K562 treated with DMSO at 1 percent for 48 hours (cell line): ENCODE data around the gene CFAP100. TPM values are rescaled to one million over a fixed set of nuclear protein-coding genes. Genes with fewer than 3 reads are reported as not detected.

ENCODE experiments used
- total RNA-seq: library from RNA; unstranded; fragments of 300-600 nt; gene quantifications from 2 replicates; pipeline ENCODE4 v1.2.3, GENCODE V29; 2022; ENCODE audit warnings: low replicate concordance; ENCODE audit errors: extremely low read depth

Gene CFAP100
- not detected in 2 replicates for total RNA-seq

GRCh38 chr3:126394179-126394976 is at the start of gene CFAP100:
TSS of gene CFAP100 (plus strand) at chr3:126394909. CDS start at chr3:126396001, 1,092 bp downstream.

GRCh38 chr3:126357295-126358037 is 37.2 kb upstream of the CFAP100 start, which contains the start of gene KLF15:
TSS of gene KLF15 (minus strand) at chr3:126357408. CDS start at chr3:126352922, 4,486 bp downstream.

GRCh38 chr3:126475413-126476114 is 80.9 kb downstream of the CFAP100 start, which contains the start of gene ZXDC:
TSS of gene ZXDC (minus strand) at chr3:126475891. CDS start at chr3:126475865, 26 bp downstream.

Other genes starting within 250 kb of the CFAP100 start
- gene ALDH1L1, start 214.3 kb upstream of the CFAP100 start, total RNA-seq, result not detected in 2 replicates
- gene KLF15, start 37.5 kb upstream of the CFAP100 start, total RNA-seq, result not detected in 2 replicates
- not detected in 2 replicates for gene ZXDC, start 81.0 kb downstream of the CFAP100 start, total RNA-seq
- gene UROC1, start 122.9 kb downstream of the CFAP100 start, total RNA-seq, result not detected in 2 replicates
- not detected in 2 replicates for gene CHST13, start 129.2 kb downstream of the CFAP100 start, total RNA-seq
- gene C3orf22, start 164.0 kb downstream of the CFAP100 start, total RNA-seq, result not detected in 2 replicates